Kidney (tissue), 14 donors: Measurements from ENCODE around the gene ZFR2. TPM values are rescaled to one million over a fixed set of nuclear protein-coding genes. Genes with fewer than 3 reads are reported as not detected.
"Not testable (repeated sequence)": the region's sequence is repeated elsewhere in the genome, so short reads cannot be mapped to it uniquely, and the experiment has no call there.

Experiments
- DNase-seq, 5 donors: peaks; one replicate each; pipeline ENCODE4 v3.0.0-alpha.2; 2013 to 2020
- FAIRE-seq: peaks from 2 replicates; lab custom pipeline; 2012; peaks lifted over from hg19 to GRCh38; lab: Jason Lieb, UNC
- H3K27ac ChIP-seq, 2 donors: one replicate each; pipeline ENCODE4 v1.7.0; 2013; ENCODE audit warnings: low read depth in 2 of 2, low read length in 2 of 2, inconsistent platforms in 1 of 2
- H3K27me3 ChIP-seq: one replicate; pipeline ENCODE4 v1.7.1; 2013; ENCODE audit warnings: low read length, inconsistent platforms; ENCODE audit not compliant: control insufficient read depth, insufficient read depth
- H3K36me3 ChIP-seq, 3 donors: one replicate each; pipeline versions ENCODE4 v1.7.0 to v1.7.1; 2013; ENCODE audit warnings: low read length in 3 of 3, control low read depth in 1 of 3, inconsistent platforms in 1 of 3; ENCODE audit not compliant: insufficient read depth in 3 of 3, control insufficient read depth in 2 of 3
- H3K4me1 ChIP-seq, 3 donors: one replicate each; pipeline versions ENCODE4 v1.7.0 to v1.7.1; 2013; ENCODE audit warnings: low read length in 3 of 3, inconsistent platforms in 1 of 3, low read depth in 1 of 3; ENCODE audit not compliant: control insufficient read depth in 2 of 3, insufficient read depth in 2 of 3
- H3K4me3 ChIP-seq, 3 donors: one replicate each; pipeline versions ENCODE4 v1.7.0 to v1.8.1; 2013; ENCODE audit warnings: low read length in 3 of 3, control low read depth in 1 of 3, inconsistent platforms in 1 of 3
- H3K9ac ChIP-seq, 3 donors: one replicate each; pipeline versions ENCODE4 v1.7.0 to v1.7.1; 2013; ENCODE audit warnings: low read length in 3 of 3, control low read depth in 1 of 3, inconsistent platforms in 1 of 3
- H3K9me3 ChIP-seq, 3 donors: one replicate each; pipeline versions ENCODE4 v1.7.0 to v1.7.1; 2013; ENCODE audit warnings: low read length in 3 of 3, control low read depth in 1 of 3, inconsistent platforms in 1 of 3; ENCODE audit not compliant: control insufficient read depth in 2 of 3, insufficient read depth in 1 of 3
- intact Hi-C: fragments of 100-400 bp; cut with DNase I; formaldehyde crosslinking; loops from one replicate; pipeline ENCODE4 v1.11.1; 2022
- polyA plus RNA-seq: library from polyadenylated mRNA; stranded (reverse); fragments of 350-450 nt; fragmentation: Illumina TruSeq; extraction: RNeasy Lipid Tissue Mini Kit (QIAGEN cat#74804); gene quantifications from one replicate; pipeline ENCODE4 v1.2.3, GENCODE V29; 2014; ENCODE audit warnings: low read depth, low replicate concordance; ENCODE audit not compliant: insufficient read depth
- total RNA-seq: library from RNA; stranded (reverse); fragmentation: NEBNext Ultra II Directional; extraction: Animal tissue kit (Norgen Biotek cat#: 25700); gene quantifications from one replicate; pipeline ENCODE4 v1.2.1, GENCODE V29; 2021
- TF ChIP-seq, protein P1 (sequence below): IDR thresholded peaks from 3 replicates; pipeline ENCODE4 v1.5.1; 2012; ENCODE audit warnings: mild to moderate bottlenecking, moderate library complexity, borderline replicate concordance; ENCODE audit not compliant: insufficient read depth; ENCODE audit errors: extremely low read depth
- donor health status: control.
- donor health status: control.
- donor health status: control.
- donor health status: control.
- donor health status: control.
- donor health status: DM: yes; HTN: yes; CAD: no.
- donor health status: Normal renal cell carcinoma (clear cell type).

Gene ZFR2
- total and polyA plus RNA-seq, 2 donors from 2014 or later, result 0.22 TPM; not detected in 1

DNA sequence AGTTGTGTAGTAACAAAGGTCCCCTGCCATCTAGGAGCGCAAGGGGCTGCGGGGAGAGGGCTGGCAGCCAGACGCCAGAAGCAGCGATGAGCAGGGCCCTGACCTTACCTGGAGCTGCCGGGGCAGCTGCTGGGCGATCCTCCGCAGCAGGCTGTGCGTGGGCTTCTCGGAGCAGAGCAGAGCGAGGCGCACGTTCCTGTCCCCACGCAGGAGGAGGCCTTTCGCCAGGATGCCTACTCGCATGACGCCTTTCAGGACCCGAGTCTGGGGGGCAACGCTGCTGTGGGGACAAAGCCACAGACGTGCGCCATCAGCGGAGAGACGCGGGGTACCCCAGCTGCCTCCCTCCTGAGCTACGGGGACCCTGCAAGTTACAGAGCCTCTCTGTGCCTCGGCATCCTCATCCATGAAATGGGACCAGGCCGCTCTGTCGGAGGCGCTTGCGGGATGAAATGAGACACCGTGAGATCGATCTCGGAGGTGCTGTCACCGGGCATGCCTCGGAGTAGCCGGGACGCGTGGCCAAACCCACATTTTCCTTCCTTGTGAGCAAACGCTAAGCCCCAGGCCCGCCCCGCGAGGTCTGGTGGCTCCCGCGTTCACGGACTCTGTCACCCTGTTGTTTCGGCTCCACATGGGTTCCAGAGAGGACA is 52.1 kb downstream of the ZFR2 start:
- TF ChIP-seq, protein P1, sequence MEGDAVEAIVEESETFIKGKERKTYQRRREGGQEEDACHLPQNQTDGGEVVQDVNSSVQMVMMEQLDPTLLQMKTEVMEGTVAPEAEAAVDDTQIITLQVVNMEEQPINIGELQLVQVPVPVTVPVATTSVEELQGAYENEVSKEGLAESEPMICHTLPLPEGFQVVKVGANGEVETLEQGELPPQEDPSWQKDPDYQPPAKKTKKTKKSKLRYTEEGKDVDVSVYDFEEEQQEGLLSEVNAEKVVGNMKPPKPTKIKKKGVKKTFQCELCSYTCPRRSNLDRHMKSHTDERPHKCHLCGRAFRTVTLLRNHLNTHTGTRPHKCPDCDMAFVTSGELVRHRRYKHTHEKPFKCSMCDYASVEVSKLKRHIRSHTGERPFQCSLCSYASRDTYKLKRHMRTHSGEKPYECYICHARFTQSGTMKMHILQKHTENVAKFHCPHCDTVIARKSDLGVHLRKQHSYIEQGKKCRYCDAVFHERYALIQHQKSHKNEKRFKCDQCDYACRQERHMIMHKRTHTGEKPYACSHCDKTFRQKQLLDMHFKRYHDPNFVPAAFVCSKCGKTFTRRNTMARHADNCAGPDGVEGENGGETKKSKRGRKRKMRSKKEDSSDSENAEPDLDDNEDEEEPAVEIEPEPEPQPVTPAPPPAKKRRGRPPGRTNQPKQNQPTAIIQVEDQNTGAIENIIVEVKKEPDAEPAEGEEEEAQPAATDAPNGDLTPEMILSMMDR, result no peak

DNA sequence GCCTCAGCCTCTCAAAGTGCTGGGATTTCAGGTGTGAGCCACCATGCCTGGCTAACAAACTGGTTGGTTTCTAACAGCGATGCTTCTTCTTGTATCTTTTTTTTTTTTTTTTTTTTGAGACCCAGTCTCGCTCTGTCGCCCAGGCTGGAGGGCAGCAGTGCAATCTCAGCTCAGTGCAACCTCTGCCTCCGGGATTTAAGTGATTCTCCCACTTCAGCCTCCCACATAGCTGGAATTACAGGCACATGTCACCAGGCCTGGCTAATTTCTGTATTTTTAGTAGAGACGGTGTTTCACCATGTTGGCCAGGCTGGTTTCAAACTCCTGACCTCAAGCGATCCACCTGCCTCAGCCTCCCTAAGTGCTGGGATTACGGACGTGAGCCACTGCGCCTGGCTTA is 52.7 kb downstream of the ZFR2 start:
- H3K9ac ChIP-seq, FAIRE-seq, H3K4me1 ChIP-seq, H3K27me3 ChIP-seq, intact Hi-C loops, H3K27ac ChIP-seq, H3K4me3 ChIP-seq, H3K9me3 ChIP-seq, DNase-seq, H3K36me3 ChIP-seq: not testable (repeated sequence)

More for the DNA sequence above, 52.1 kb downstream of the ZFR2 start:
- Histone ChIP-seq H3K4me3 (no peak overlapping the region), H3K9me3 (no peaks in the 10 kb centered on the region), H3K27ac (no peak overlapping the region), H3K27me3 (no peaks in the 10 kb centered on the region), H3K36me3 (no peaks in the 10 kb centered on the region), H3K9ac (no peak overlapping the region), H3K4me1 (peaks cover 0 to 3% (median 0%) of the 10 kb centered on the region in 3 donors)
- DNase-seq, result no peak
- FAIRE-seq, result no peak
- intact Hi-C loops, result no loop called here

DNA sequence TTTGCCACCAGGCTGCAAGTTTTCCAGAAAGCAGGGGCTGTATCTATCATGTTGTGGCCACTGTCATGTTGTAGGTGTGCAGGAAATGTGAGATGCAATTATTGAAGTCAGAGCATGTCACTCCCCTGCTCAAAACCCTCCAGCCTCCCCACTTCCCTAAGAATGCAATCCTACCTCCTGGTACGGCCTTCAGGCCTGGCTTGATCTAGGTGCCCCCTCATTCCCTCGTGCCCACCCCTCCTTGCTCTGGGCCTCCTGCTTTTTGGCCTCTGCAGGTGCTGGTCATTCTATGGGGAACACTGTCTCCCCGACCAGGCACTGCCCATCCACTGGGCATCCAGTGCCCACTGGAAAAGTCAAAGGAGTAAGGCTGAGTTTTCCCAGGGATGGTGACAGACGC is 54.2 kb downstream of the ZFR2 start:
- intact Hi-C loops, result no loop called here
- Histone ChIP-seq H3K9ac (no peak overlapping the region), H3K27ac (no peak overlapping the region), H3K4me3 (no peak overlapping the region), H3K27me3 (no peaks in the 10 kb centered on the region), H3K4me1 (peaks cover 0 to 5% (median 0%) of the 10 kb centered on the region in 3 donors), H3K9me3 (no peaks in the 10 kb centered on the region), H3K36me3 (no peaks in the 10 kb centered on the region)
- no peak for DNase-seq
- FAIRE-seq, result no peak
- TF ChIP-seq, protein P1, result no peak

DNA sequence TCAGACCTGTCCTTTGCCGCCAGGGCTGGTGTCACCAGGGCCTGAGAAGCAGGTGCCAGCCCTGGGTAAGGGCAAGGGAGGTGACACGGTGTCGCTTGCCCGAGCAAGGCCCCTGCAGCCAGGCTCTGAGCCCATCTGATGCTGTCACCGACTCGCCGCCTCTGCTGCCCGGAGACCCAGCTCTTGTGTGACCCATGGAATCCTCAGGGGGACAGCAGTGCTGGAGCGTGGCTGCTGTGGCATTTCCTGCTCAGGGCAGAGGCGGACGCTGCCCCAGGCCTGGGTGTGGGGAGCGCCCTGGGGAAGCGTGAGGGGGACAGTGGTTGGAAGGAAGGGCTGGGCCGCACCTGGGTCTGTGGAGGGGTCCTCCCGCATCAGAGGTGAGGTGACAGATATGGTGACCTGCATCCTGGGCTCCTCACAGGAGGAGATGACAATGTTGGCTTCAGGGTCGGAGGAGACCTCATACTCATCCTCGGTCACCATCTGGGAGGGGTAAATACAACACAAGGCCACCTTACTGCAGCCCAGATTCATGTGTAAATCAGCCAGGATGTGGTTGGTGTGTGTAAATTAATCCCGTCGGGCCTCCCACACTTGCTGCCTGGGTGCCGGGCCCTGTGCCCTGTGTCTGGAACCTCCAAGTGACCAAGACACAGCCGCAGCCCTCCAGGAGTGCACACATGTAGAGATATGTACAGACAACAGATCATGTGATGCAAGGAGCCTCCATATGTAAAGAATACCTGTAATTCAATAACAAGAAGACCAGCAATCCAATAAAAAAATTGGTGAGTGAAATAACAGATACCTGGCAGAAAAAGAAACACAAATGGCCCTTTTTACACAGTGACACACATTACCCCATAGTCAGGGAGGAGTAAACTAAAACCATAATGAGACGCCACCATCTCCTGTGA is 55.1 kb downstream of the ZFR2 start:
- DNase-seq (no peak), FAIRE-seq (no peak)
- Histone ChIP-seq H3K27ac (peak overlapping the region; percentile 57 to 75), H3K9me3 (no peaks in the 10 kb centered on the region), H3K9ac (no peak overlapping the region), H3K4me1 (peaks cover 0 to 5% (median 0%) of the 10 kb centered on the region in 3 donors), H3K4me3 (no peak overlapping the region), H3K27me3 (no peaks in the 10 kb centered on the region), H3K36me3 (no peaks in the 10 kb centered on the region)
- TF ChIP-seq, protein P1, result no peak
- intact Hi-C loops, result no loop called here
